HL-60/S4 (cell line): ENCODE measurements around the gene CDH4.

Source experiments
- in situ Hi-C: fragments of 300-500 bp; cut with MboI; formaldehyde crosslinking; loops from 2 replicates; pipeline ENCODE4 v1.14.3; 2022; ENCODE audit warnings: low sequenced_read_pairs

CDH4 gene

GRCh38 chr20:61878478-61879302 is 626.6 kb downstream of the CDH4 start:
- in situ Hi-C loops: no loop called here

GRCh38 chr20:61879303-61879620 is 627.2 kb downstream of the CDH4 start:
- in situ Hi-C loops: no loop called here

GRCh38 chr20:61879694-61880093 is 627.6 kb downstream of the CDH4 start:
- in situ Hi-C loops: no loop called here

GRCh38 chr20:61880706-61881105 is 628.6 kb downstream of the CDH4 start:
- in situ Hi-C loops: no loop called here

GRCh38 chr20:61881416-61881815 is 629.4 kb downstream of the CDH4 start:
- in situ Hi-C loops: no loop called here

- in situ Hi-C loops: no loop called here
Measured at GRCh38 chr20:61881861-61882260, 629.8 kb downstream of the CDH4 start.

GRCh38 chr20:61882716-61883615 is 630.9 kb downstream of the CDH4 start:
- in situ Hi-C loops: no loop called here

- in situ Hi-C loops: no loop called here
Measured at GRCh38 chr20:61883857-61884393, 631.9 kb downstream of the CDH4 start.

GRCh38 chr20:61884571-61885389 is 632.7 kb downstream of the CDH4 start:
- in situ Hi-C loops: no loop called here

- in situ Hi-C loops: no loop called here
Measured at GRCh38 chr20:61885759-61886715, 634.0 kb downstream of the CDH4 start.

- in situ Hi-C loops: no loop called here
Measured at GRCh38 chr20:61886721-61887595, 634.9 kb downstream of the CDH4 start.

- in situ Hi-C loops: no loop called here
Measured at GRCh38 chr20:61887596-61888093, 635.6 kb downstream of the CDH4 start.

- in situ Hi-C loops: no loop called here
Measured at GRCh38 chr20:61888101-61888865, 636.2 kb downstream of the CDH4 start.

- in situ Hi-C loops: no loop called here
Measured at GRCh38 chr20:61889659-61890058, 637.6 kb downstream of the CDH4 start.

- in situ Hi-C loops: no loop called here
Measured at GRCh38 chr20:61890210-61890609, 638.1 kb downstream of the CDH4 start.

GRCh38 chr20:61891476-61891875 is 639.4 kb downstream of the CDH4 start:
- in situ Hi-C loops: no loop called here

GRCh38 chr20:61891916-61892649 is 640.0 kb downstream of the CDH4 start:
- in situ Hi-C loops: no loop called here
